Testis (tissue), 2 donors: ENCODE data around the gene SPPL3.

Experiments used
- CTCF ChIP-seq, 3 experiments: fragments of 450-650 bp in 2 of 3; fragments of 200-600 bp in 1 of 3; sonication (generic) in 1 of 3; IDR thresholded peaks; one replicate each; pipeline ENCODE4 v1.5.1; 2016 to 2019; ENCODE audit warnings: antibody characterized with exemption in 3 of 3, mild to moderate bottlenecking in 2 of 3, moderate library complexity in 1 of 3
- POLR2A ChIP-seq: fragments of 450-650 bp; IDR thresholded peaks from one replicate; pipeline ENCODE4 v1.6.1; 2017; ENCODE audit warnings: antibody characterized with exemption, mild to moderate bottlenecking, moderate library complexity

DNA sequence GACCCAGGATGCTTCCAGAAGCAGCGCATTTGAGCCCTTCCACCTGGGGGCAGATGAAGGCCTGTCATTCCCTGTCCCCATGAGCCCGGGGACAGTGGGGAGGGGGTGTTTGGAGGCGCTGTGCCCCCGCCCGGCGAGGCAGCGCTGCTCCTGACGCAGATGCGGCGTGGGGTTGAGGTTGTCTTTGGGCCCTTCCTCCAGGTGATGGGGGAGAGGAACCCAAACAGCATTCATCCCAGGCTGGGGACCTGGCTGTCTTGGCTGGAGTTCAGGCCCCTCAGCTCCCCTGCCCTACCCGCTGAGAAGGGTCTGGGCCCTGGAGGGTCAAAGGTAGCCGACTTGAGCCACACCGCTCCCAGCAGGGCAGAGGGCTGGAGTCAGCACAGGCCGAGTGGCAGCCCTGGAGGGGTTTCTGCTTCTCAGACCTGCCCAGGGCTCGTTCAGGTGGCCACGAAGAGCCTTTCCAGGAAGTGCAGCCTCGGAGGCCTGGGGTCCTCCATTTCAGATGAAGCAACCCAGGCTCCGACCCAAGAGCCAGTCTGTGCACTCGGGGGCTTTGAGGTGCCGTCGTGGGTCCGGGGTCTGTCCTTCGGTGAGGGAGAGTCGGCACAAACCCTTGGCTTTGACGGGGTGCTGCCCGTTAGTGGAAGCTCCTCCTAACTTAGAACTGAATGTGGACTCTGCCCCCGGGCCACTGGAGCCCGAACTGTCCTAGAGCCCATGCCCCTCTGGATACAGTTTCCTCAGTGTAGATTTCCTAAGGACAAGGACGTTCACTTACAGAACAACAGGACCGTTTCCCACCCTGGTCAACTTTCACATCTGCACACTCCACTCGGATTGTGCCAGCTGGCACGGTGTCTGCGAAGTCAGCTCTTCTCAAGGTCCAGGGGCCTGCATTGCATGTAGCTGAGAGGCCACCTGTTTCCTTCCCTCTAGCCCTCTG lies 162.4 kb downstream of the SPPL3 start:
- no peak for TF ChIP-seq CTCF (IDR thresholded peaks at IDR 0.05)
- TF ChIP-seq POLR2A = no peak
